DMS 273 (cell line): Measurements from ENCODE around the gene NAA50.

Source experiments
- DNase-seq: peaks from one replicate; lab custom pipeline; 2025; ENCODE audit not compliant: unreplicated experiment; lab: John Stamatoyannopoulos, UW

Gene NAA50

GRCh38 chr3:113690482-113690881 is 55.6 kb downstream of the NAA50 start:
- DNase-seq, result no peak

GRCh38 chr3:113685956-113686721 is 59.9 kb downstream of the NAA50 start:
- DNase-seq, result no peak

DNA sequence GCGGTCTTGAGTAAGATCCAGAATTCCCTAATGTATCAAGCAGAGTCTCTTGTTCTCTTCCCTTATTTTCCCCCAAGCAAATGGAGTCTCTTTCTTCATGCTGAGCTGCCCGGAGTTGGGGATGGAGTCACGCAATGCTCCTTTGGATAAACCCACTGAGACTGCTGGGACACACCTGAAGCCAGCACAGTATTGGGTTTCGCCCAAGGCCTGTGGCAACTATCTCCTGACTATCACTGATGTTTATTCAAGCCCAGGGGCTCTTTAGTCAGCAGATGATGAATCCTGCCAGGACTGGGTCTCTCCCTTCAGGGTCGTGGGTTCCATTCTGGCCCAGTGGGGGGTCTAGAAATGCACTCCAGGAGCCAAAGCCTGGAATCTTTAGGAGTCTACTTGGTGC is 60.9 kb downstream of the NAA50 start:
- DNase-seq, result no peak

- no peak for DNase-seq
Measured at GRCh38 chr3:113684271-113684819, 61.7 kb downstream of the NAA50 start.

GRCh38 chr3:113678773-113679172 is 67.3 kb downstream of the NAA50 start:
- DNase-seq, result no peak

DNA sequence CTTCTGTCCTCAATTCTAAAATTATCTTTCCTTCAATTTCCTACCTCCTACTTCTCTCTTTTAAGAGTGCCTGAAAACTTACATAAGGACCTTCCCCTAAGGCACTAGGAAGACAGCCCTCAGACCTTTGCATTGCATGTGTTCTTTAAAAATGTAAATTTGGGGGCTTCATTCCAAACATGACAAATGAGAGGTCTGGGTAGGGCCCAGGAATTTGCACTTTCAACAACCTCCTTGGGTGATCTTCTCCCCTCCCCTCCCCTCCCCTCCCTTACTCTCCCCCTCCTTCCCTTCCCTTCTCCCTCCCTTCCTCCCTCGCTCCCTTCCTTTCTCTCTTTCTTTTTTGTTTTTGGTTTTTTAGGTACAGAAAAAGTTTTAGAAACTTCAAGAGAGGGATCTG is 68.3 kb downstream of the NAA50 start:
- no peak for DNase-seq

DNA sequence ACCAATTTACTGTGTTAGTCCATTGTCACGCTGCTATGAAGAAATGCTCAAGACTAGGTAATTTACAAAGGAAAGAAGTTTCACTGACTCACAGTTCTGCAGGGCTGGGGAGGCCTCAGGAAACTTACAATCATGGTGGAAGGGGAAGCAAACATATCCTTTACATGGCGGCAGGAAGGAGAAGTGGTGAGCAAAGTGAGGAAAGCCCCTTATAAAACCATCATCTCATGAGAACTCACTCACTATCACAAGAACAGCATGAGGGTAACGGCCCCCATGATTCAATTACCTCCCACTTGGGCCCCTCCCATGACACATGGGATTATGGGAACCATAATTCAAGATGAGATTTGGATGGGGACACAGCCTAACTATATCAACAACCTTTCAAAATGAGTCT is 69.8 kb downstream of the NAA50 start:
- DNase-seq, result no peak

DNA sequence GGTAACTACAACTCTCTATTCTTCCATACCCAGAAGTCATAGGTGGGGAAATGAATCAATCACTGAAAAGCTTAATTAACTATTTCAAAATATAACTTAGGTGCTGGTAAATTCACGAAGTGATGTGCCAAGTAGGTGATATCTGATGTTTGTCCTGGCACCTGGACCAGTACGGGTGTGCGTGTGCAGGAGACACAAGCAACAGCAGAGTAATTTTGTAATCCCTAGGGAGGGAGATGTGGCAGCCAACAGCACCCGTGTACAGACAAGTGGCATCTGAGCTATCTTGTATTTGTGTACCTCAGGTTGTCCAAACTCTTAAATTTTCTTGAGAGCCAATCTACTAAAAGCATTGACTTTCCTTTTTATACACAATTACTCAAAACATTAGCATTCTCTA is 72.5 kb downstream of the NAA50 start:
- no peak for DNase-seq

DNA sequence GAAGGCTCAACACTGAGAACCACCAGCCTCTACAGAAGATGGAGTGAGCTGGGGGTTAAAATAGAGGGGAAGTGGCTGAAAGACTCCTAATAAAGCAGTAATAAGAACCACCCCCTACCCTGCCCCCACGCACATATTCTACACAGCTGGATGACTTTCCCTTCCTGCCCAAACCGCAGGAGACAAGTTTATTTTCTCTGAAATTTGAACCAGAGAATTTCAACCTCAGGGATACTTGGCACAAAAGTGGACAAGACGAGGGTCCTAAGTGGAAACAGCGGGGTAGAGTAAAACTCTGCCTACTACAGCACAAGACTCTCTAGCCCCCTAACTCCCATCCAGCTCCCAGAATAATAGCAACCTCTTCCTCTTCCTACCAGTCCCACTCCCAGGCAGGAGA is 78.0 kb downstream of the NAA50 start:
- DNase-seq, result no peak
